NCI-H2029 (cell line): Measurements from ENCODE around the gene PIH1D2.
"Not testable (repeated sequence)": the region's sequence is repeated elsewhere in the genome, so short reads cannot be mapped to it uniquely, and the experiment has no call there.

Source experiments
- DNase-seq: peaks from one replicate; lab custom pipeline; 2025; lab: John Stamatoyannopoulos, UW

The PIH1D2 gene, protein sequence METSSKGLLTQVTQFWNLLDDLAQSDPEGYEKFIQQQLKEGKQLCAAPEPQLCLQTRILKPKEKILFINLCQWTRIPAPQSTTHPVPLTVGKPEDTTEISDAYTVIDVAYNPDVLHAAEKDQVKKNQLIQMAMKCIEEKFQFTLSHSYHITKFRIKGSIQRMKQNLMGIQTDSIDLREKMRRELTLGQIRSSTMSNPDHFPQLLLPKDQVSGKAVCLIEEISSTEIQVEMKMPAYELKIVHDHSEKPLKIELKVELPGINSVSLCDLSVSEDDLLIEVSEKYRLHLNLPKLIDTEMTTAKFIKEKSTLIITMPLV

DNA sequence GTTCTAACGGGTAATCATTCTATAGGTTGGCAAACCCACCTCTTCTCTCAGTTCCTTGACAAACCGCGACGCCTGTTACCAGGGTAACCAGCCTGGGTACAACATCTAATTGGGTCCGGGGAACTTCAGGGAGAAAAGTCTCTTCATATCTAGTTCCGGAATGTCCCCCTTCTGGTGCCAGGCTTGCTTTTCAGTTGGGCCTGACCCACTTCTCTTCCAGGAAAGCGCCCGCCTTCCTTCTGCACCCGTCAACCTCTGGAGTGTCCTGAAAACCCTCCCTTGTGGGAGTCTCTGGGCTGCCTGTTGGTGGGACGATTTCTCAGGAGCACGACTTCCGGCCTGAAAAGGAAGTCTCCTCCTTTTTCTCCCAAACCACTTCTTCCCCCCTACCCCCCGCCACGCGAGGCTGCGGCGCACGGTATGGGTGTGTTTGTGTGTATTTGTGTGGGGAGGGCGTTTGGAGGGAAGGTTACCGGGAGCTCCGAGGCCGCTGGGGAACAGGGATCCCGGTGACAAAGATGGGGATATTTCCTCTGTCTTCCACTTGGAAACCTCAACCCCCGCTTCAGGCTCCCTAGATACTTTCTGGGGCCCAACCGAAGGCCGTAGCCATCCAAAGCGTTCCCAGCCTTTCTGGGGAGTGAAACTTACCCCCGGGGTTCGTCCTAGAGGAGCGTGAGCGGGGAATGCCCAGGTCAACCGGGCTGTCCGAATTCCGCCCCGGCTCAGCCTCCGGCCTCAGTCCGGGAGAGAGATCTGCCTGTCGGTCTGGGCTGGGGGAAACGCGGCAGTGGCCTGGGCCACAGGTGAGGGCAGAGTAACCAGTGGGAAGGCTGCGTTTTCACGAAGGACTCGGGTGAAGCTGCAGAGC, at the start of gene PIH1D2, which contains the start of gene NKAPD1:
PIH1D2 (minus strand) TSS at position 77 of the 871 bp plus-strand sequence. CDS start 843 bp downstream, outside the sequence.
NKAPD1 (plus strand) TSS at position 359 of the 871 bp plus-strand sequence. CDS start 1,276 bp downstream, outside the sequence.
- peak; percentile 88 for DNase-seq

DNA sequence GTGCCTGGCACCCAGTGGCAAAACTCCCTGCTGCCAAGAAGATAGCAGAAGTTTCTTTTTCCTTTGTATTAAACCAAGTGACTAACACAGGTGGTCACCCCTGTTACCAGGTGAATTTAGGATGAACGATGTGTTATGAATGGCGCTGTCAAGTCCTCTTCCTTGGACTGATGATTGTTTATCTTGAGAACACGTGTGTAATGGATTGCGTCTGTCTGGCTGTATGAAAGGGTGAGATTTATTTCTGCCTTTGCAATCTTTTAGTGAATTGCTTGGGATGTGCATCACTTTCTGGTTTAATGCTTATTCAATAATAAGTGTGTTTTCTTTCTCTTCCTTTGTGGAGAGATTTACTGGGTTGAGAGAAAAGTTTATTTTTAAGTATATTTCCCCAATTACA, 49.3 kb upstream of the PIH1D2 start:
- DNase-seq, result no peak

DNA sequence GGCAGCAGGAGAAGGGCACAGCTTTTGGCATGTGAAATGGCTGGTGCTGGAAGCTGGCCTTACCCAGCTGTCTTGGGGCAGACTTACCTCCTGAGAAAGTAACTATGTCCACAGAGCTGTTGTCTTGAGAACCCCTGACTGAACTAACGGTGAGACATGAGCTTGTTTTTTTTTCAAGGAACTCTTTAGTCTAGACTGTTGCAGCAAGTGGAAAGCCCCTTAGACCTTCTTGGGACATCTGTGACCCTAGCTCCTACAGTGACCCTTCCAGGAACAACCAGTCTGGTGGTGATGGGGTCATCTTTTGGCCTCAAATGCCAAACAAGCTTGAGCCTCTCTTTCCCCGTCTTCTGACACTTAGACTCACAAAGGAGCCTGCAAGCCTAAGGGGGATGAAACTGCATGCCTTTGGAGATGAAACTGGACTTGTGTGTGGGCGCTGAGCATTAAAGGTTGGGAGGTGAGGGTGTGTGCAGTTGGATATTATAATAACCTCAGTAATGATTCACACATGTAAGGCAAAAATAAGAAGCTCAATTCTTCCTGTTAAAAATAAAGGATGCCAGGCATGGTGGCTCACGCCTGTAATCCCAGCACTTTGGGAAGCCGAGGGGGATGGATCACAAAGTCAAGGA, 48.3 kb upstream of the PIH1D2 start:
- no peak for DNase-seq

DNA sequence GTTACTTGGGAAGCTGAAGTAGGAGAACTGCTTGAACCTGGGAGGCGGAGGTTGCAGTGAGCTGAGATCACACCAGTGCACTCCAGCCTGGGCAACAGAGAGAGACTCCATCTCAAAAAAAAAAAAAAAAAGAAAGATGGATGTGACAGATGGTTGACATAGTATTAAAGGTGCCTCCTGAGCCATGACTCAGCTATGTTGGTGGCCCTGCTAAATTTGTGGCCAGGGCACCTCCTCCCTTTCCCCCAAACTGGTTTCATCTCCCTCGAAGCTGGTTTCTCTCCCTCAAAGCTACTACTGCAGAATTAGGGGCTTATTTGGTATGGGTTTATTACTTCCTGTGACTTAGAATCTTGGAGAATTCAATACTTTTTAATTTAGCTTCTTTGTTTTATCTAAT, 44.4 kb upstream of the PIH1D2 start:
- DNase-seq, result no peak

DNA sequence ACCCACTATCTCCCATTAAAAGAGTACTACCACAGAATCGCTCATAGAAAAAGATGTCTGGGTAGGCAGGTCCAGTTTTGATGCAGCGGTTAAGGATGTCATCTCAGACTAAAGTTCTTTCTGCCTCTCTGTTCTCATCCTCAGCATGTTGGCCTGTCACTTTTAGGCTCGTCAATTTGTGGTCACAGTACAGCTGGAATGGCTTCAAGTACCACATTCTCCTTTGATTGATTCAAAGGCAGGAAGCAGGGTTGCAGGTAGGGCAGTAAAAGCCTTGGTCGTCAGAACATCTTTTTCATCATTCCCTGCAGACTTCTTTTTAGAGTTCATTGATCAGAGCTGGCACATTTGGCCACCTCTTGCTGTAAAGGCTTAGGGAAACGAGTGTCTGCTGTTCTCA, 41.6 kb upstream of the PIH1D2 start:
- DNase-seq, result no peak

DNA sequence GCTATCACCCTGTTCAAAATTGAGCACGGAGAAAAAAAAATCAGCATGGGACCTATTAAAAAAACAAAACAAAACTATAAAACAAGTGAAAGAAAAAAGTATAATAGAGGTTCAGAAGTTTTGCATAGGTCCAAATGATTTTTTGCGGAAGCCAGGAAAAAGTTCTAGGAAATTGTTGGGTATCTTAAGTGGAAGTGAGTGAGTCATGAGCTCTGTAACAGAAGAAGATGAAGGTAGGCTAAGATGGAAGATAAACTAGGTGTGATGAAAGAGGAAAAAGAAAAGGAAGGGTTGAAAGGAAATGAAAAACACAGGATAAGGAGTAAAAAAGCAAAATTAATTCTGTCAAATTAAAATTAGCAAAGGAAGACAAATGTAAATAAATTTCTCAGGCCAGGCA, 40.6 kb upstream of the PIH1D2 start:
- DNase-seq, result no peak

DNA sequence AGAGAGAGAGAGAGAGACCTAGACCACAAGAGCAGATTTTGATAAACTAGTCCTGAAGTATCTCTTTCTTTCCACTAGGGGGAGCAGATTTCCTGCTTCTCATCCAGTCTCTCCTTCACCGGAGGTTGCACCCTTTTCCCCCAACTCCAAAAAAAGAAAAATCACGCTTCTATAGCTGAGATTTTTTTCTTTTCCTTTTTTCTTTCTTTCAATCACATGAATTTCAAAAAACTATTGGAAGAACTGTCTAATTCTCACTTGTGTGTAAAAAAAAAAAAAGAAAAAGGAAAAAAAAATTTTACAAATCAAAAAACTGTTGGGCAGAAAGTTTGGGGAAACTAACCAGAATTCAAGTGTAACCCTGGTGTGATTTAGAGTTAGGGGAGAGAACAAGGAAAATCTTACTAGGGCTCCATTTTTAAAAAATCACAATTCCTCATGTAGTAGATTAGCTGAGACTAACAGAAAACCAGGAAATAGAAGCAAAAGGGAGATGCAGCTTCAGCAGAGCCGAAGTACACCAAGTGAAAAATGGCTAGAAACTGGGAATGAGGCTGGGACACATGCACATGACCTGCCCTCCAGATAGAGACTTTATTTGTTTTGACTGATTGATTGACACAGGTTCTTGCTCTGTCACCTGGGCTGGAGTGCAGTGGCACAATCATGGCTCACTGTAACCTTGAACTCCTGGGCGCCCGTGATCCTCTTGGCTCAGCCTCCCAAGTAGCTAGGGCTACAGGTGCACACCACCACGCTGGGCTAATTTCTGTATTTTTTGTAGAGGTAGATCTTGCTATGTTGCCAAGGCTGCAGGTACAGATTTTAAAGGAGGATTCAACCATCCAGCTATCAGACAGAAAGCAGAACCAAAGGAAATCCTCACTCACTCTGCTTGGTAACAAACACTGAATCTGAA, 40.0 kb upstream of the PIH1D2 start:
- DNase-seq, result peak; percentile 50

DNA sequence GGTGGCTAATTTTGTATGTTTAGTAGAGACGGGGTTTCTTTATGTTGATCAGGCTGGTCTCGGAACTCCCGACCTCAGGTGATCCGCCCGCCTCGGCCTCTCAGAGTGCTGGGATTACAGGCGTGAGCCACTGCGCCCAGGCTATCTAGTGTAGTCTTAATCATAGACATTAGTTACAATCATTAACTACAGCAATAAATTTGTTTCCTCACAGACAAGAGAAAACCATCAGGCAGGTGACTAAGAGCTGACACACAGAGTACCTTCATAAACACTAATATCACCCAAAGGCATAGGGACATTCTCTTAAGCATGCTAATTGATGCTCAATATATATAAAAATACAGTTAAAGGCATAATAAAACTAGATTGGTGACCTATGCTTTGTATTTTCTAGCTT, 32.3 kb upstream of the PIH1D2 start:
- DNase-seq, result no peak

DNA sequence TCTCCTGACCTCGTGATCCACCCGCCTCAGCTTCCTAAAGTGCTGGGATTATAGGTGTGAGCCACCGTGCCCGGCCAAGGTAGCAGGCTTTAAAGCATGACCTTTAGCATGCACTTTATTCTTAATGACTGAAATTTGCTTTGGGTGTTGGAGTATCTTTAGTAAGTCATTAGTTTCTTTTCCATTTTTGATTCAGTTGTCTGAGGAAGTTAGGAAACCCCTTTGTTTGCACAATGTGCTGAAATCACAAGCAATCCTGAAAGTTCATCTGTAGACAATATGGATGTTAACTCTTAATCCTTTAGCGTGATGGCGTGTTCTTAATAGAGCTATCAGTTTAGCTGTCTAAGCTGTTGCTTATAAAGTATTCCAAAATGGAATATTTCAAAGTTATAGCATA, 29.6 kb upstream of the PIH1D2 start:
- DNase-seq, result no peak

DNA sequence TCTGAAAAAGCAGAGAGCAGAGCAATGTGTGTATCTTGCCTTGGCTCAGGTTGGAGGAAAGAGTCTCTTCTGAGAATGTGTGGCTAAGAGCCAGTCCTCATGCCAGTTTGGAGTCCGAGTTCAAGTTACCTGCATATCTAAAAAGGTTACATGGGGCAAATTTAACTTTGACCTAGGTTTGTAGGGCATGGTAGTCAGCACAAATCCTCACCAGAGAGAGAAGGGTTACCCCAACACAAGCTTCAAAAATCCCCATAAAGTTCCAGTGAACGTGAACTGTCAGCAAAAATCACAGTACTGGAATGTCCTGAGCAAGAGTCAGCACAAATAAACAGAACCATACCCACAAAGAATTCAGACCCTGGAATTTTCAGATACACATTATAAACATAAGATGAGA, 26.6 kb upstream of the PIH1D2 start:
- no peak for DNase-seq

DNA sequence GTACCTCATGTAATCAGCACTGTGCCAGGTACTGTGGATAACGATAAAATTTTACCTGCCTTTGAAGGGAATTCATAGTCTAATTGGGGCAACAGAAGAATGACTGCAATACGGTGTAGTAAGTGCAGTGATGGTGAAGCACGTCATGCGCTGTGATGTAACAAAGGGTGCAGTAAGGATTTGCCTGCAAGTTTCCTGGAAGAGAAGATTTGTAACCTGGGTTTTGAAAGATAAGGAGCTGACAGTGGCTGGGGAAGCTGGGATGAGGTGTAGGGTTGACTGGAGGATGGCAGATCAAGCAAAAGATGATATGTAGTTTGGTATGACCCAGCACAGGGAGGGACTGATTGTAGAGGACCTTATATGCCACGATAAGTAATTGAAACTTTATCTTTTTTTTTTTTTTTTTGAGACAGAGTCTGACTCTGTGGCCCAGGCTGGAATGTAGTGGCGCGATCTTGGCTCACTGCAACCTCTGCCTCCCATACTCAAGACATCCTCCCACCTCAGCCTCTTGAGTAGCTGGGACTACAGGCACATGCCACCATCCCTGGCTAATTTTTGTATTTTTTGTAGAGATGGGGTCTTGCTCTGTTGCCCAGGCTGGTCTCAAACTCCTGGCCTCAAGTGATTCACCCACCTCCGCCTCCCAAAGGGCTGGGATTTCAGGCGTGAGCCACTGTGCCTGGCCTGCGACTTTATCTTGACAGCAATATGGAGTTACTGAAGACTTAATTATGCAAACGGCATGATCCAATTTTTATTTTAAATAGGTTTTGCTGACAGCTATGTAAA, 24.1 kb upstream of the PIH1D2 start:
- DNase-seq, result no peak

DNA sequence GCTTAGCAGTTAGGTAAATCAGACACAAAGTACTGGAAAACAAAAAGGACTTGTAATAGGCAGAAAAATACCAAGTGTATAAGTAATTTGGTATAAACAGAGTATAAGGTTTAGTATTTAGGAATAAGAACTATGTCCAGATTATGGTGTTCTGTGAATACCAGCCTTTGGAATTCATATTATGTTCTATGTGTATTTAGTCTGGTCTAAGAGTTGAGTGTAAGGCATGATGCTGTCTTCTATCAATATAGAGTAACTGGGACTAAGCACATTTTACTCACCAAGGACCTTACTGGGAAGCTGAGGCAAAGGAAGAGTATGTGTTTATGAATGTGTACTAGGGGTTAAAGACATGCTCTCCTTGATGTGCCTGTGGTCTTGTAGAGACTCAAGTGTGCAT, 22.4 kb upstream of the PIH1D2 start:
- DNase-seq, result no peak

DNA sequence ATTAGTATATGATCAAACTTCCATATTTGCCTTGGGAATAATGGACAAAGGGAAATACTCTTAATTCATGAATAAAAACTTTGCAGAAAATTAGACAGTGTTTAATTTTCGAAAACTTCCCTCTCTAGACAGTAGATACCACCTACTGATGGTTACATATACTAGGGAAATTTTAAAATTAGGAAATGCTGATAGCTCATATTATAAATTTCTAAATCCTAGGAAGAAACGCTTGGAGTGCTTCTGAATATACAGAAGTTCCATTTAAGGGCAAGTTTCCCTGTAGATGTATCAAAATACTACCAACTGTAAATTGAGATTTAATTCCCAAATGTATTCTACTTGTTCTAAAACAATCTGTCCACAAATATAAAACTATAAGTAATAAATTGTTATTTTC, 21.5 kb upstream of the PIH1D2 start:
- DNase-seq, result not testable (repeated sequence)

DNA sequence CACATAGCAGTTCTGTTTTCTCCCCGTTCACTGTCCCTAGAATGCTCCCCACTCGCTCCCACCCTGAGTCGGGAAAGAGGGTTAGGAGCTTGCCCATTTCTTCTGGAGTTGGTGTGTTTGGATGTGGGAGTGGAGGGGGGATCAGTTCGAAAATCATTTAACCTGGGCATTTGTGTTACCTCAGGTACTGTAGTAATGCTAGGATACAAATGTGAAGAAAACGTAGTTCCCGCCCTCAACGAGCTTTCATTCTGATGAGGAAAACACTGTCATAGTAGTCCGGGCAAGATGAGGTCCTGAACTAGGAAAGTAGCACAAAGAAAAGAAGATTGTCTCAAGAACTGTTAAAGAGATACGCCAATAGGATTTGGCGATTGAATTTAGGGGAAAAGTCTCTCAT, 13.4 kb upstream of the PIH1D2 start:
- no peak for DNase-seq

DNA sequence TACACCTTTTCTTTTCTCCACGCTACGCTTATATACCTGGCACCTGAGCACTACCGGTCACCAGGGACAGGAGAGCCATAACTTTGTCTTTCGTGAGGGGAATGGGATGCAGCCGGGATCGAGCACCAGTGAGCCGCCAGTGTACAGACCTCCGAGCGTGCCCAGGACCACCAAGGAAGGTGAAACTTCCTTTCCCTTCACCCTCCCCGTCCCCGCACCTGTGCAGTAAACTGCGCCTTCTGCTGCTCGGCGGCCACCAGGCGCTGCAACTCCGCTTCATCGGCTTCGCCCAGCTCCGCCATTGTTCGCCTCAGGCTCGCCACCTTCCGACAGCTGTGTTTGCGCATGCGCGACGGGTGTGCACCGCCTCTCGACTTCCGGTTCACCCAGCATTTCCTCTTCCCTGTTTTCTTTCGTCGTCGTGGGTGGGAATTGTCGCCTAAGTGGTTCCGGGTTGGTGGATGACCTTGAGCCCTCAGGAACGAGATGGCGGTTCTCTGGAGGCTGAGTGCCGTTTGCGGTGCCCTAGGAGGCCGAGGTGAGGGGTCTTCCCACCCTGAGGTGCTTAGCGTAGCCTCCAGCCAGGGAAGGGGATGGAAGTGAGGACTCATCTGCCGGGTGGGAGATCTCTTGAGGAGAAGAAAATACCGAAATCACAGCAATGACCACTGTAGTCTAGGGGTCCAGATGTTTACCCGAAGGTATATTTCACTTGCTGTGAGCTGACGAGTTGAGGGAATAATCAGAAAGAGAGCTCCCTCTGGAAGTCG, 12.8 kb upstream of the PIH1D2 start, which contains the start of the genes SDHD and TIMM8B:
SDHD (plus strand) TSS at position 452 of the 770 bp plus-strand sequence; CDS start at position 487, 35 bp downstream.
TIMM8B (minus strand) TSS at position 335 of the 770 bp plus-strand sequence; CDS start at position 302, 33 bp downstream.
- DNase-seq, result peak; percentile 95

DNA sequence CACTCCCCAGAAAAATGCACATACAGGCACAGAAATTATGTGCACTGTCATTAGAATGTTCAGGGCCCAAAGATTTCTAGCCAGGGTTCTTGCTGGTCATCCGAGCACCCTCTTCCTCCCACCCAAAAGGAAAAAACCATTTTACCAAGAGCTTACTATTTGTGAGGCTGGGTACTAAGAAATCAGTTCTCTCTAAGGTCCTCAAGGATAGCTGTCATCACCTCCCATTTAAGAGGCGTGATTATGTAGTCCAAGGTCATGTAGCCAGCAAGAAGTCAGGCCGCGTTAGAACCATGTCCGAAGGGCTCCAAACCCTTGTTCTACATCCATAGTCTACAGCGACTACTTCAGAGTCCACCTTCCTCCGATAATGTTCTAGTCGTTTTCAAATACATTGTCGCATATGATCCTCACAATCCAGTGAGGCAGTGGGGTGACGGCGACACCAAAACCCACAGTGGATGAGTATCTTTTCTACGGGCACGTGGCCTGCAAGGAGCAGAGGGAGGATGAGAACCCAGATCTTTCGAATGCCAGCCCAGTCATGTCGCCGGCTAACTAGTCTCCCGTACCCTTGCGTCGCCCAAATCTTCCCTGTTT, 12.1 kb upstream of the PIH1D2 start:
- no peak for DNase-seq

DNA sequence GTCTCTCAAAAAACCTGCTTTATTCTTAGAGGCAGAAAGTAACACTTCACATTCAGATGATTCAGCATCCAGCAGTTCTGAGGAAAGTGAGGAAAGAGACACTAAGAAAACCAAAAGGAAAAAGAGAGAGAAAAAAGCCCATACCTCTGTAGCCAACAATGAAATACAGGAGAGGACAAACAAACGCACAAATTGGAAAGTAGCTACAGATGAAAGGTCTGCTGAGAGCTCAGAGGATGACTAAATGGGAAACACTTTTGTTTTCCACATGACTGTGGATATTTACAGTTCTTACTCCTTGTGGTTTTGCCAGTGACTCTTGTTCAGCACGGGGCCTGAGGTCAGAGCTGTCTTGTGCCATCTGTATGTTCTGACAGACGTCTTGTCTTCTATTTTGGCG, 8.9 kb upstream of the PIH1D2 start:
- DNase-seq, result no peak

DNA sequence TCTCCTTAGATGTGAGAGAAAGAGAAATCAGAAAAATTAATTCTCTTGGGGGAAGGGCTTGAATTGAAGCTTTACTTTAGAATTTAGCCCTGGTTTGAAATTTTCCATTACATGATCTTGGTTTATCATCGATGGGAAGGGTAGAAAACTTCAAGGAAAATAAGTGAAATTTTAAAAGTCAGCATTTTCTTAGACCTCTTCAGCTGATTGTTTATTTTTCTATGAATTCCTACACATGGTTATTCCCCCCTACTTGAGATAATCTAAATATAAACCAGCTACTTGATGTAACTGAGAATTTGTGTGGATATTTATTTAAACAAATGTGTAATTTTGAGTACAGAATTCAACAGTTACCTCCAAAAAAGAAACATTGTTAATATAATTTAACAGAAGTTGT, 10.9 kb downstream of the PIH1D2 start:
- DNase-seq, result no peak

DNA sequence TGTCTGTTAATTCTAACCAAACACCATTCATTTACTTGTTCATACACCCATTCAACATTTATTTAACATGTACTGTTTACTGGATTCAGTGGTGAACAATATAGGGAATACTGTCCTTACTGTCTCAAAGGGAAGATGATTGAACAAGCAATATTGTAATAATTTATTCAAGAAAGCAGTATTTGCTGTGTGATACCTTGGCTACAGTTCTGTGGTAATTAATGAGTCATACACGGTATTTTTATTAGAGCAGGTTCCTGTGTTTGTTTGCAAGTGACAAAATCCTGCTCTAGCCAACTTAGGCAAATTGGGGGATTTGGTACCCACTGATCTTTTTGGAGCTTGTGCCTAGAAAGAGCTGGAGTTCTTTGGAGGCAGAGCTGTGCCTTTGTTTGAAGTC, 15.7 kb downstream of the PIH1D2 start:
- DNase-seq, result no peak
